ENCODE measurements around the gene MTMR11.

DNA sequence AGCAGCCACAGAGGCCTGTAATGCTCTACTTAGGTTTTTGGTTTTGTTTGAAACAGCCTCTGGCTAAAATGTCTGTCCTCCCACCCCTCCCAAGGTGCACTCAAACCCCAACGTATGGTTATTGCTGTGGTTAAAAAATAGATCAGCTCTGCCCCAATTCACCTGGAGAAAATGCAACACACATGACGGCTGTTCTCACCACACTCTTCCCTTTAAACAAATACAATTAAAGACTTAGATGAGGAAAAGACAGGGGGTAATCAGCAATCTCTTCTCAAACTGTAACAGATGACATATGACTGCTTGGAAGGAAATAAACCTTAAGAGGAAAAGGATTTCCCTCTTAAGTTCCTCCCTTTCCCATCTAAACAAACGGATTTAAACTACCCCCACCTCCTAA is 6.2 kb upstream of the MTMR11 start:
- TF ChIP-seq POLR2AphosphoS5 (IDR thresholded peaks at IDR 0.05; ENCODE audit: low read depth, low read length) (no peak), POLR2A (IDR thresholded peaks at IDR 0.05; ENCODE audit: low read depth, low read length) (no peak)

Measured in GM12892 (cell line).